Measurements from ENCODE around the gene SLC1A6. TPM values are rescaled to one million over a fixed set of nuclear protein-coding genes. Genes with fewer than 3 reads are reported as not detected.

SLC1A6 gene
- total and polyA plus RNA-seq, 2 donors (not counting 1 experiment from before 2014, with no cell fraction given): not detected

- H3K36me3 ChIP-seq (ENCODE audit: control insufficient read depth, insufficient read depth, low read length): no peaks in the 10 kb centered on the region
- no peak for TF ChIP-seq EZH2 (IDR thresholded peaks at IDR 0.05; ENCODE audit: low read length, missing control alignments)
- TF ChIP-seq, protein P1, sequence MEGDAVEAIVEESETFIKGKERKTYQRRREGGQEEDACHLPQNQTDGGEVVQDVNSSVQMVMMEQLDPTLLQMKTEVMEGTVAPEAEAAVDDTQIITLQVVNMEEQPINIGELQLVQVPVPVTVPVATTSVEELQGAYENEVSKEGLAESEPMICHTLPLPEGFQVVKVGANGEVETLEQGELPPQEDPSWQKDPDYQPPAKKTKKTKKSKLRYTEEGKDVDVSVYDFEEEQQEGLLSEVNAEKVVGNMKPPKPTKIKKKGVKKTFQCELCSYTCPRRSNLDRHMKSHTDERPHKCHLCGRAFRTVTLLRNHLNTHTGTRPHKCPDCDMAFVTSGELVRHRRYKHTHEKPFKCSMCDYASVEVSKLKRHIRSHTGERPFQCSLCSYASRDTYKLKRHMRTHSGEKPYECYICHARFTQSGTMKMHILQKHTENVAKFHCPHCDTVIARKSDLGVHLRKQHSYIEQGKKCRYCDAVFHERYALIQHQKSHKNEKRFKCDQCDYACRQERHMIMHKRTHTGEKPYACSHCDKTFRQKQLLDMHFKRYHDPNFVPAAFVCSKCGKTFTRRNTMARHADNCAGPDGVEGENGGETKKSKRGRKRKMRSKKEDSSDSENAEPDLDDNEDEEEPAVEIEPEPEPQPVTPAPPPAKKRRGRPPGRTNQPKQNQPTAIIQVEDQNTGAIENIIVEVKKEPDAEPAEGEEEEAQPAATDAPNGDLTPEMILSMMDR (conservative IDR thresholded peaks at IDR 0.05 in 1 of 2, IDR thresholded peaks at IDR 0.05 in 1 of 2; ENCODE audit: low read depth in 1 of 2, low read length in 2 of 2): no peak
- no peak overlapping the region for H3K27ac ChIP-seq (ENCODE audit: insufficient read depth, low read length)
Observed at GRCh38 chr19:14940266-14940665, 39.4 kb downstream of the SLC1A6 start.

GRCh38 chr19:14933506-14933905 is 46.2 kb downstream of the SLC1A6 start:
- Histone ChIP-seq H3K9me3 (ENCODE audit: control insufficient read depth, insufficient read depth, low read depth, low read length) (no peaks in the 10 kb centered on the region), H3K4me1 (ENCODE audit: control insufficient read depth, extremely low read depth, insufficient read depth, low read length) (no peaks in the 10 kb centered on the region), H3K36me3 (ENCODE audit: control insufficient read depth, insufficient read depth, low read length) (no peaks in the 10 kb centered on the region), H3K9ac (ENCODE audit: insufficient read depth, low read length) (no peak overlapping the region), H4K20me1 (ENCODE audit: control insufficient read depth, extremely low read depth, insufficient read depth, low read length) (no peaks in the 10 kb centered on the region), H2AFZ (ENCODE audit: low read length) (no peak overlapping the region), H3K27me3 (ENCODE audit: control insufficient read depth, insufficient read depth, low read length) (no peaks in the 10 kb centered on the region), H3K27ac (ENCODE audit: insufficient read depth, low read length) (no peak overlapping the region), H3K4me2 (ENCODE audit: extremely low read depth, insufficient read depth, low read length) (no peak overlapping the region), H3K79me2 (ENCODE audit: control insufficient read depth, insufficient read depth, low read length) (no peaks in the 10 kb centered on the region), H3K4me3 (replicated peaks in 1 of 4; ENCODE audit: control extremely low read depth in 1 of 4, insufficient read depth in 1 of 4, low read depth in 3 of 4, low read length in 4 of 4) (no peak overlapping the region)
- TF ChIP-seq, protein P1 (conservative IDR thresholded peaks at IDR 0.05 in 1 of 2, IDR thresholded peaks at IDR 0.05 in 1 of 2; ENCODE audit: low read depth in 1 of 2, low read length in 2 of 2): no peak
- TF ChIP-seq EZH2 (IDR thresholded peaks at IDR 0.05; ENCODE audit: low read length, missing control alignments): no peak
- DNase-seq (ENCODE audit: low read depth in 2 of 2): no peak

More at GRCh38 chr19:14940266-14940665, 39.4 kb downstream of the SLC1A6 start:
- Histone ChIP-seq H2AFZ (ENCODE audit: low read length) (no peak overlapping the region), H3K4me2 (ENCODE audit: extremely low read depth, insufficient read depth, low read length) (no peak overlapping the region), H4K20me1 (ENCODE audit: control insufficient read depth, extremely low read depth, insufficient read depth, low read length) (no peaks in the 10 kb centered on the region), H3K9ac (ENCODE audit: insufficient read depth, low read length) (no peak overlapping the region), H3K27me3 (ENCODE audit: control insufficient read depth, insufficient read depth, low read length) (no peaks in the 10 kb centered on the region), H3K4me3 (replicated peaks in 1 of 4; ENCODE audit: control extremely low read depth in 1 of 4, insufficient read depth in 1 of 4, low read depth in 3 of 4, low read length in 4 of 4) (no peak overlapping the region), H3K79me2 (ENCODE audit: control insufficient read depth, insufficient read depth, low read length) (no peaks in the 10 kb centered on the region), H3K4me1 (ENCODE audit: control insufficient read depth, extremely low read depth, insufficient read depth, low read length) (no peaks in the 10 kb centered on the region), H3K9me3 (ENCODE audit: control insufficient read depth, insufficient read depth, low read depth, low read length) (no peaks in the 10 kb centered on the region)
- no peak for DNase-seq (ENCODE audit: low read depth in 2 of 2)

DNA sequence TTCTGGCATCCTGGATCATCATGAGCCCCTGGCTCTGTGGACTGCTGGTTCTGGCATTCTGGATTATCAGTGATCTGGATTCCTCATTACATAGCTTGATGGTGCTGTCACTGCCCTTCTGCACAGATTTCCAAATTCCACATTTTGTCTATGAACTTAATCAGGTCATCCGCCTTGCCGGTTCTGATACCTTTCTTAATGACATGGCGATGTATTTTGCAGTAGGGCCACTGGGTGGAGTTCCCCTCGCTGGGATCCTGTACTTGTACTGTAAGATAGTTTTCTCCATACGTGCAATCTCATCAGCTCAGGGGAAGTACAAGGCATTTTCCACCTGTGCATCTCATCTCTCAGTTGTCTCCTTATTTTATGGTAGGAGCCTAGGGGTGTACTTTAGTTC is 62.8 kb downstream of the SLC1A6 start:
- DNase-seq (ENCODE audit: low read depth in 2 of 2): no peak
- Histone ChIP-seq H2AFZ (ENCODE audit: low read length) (no peak overlapping the region), H3K79me2 (ENCODE audit: control insufficient read depth, insufficient read depth, low read length) (no peaks in the 10 kb centered on the region), H4K20me1 (ENCODE audit: control insufficient read depth, extremely low read depth, insufficient read depth, low read length) (no peaks in the 10 kb centered on the region), H3K27ac (ENCODE audit: insufficient read depth, low read length) (no peak overlapping the region), H3K9ac (ENCODE audit: insufficient read depth, low read length) (no peak overlapping the region), H3K9me3 (ENCODE audit: control insufficient read depth, insufficient read depth, low read depth, low read length) (no peaks in the 10 kb centered on the region), H3K27me3 (ENCODE audit: control insufficient read depth, insufficient read depth, low read length) (no peaks in the 10 kb centered on the region), H3K4me1 (ENCODE audit: control insufficient read depth, extremely low read depth, insufficient read depth, low read length) (no peaks in the 10 kb centered on the region), H3K4me2 (ENCODE audit: extremely low read depth, insufficient read depth, low read length) (no peak overlapping the region), H3K4me3 (replicated peaks in 1 of 4; ENCODE audit: control extremely low read depth in 1 of 4, insufficient read depth in 1 of 4, low read depth in 3 of 4, low read length in 4 of 4) (no peak overlapping the region), H3K36me3 (ENCODE audit: control insufficient read depth, insufficient read depth, low read length) (no peaks in the 10 kb centered on the region)
- TF ChIP-seq EZH2 (IDR thresholded peaks at IDR 0.05; ENCODE audit: low read length, missing control alignments): no peak
- TF ChIP-seq, protein P1 (conservative IDR thresholded peaks at IDR 0.05 in 1 of 2, IDR thresholded peaks at IDR 0.05 in 1 of 2; ENCODE audit: low read depth in 1 of 2, low read length in 2 of 2): no peak
